Neural cell (in vitro differentiated cells): ENCODE results near the gene C12orf75. TPM values are rescaled to one million over a fixed set of nuclear protein-coding genes. Genes with fewer than 3 reads are reported as not detected.

Experiments used
- H2AFZ ChIP-seq: fragments of 200-600, 300-800 bp; sonication (generic), shearing (Covaris generic); 2 replicates; pipeline ENCODE4 v1.6.0; 2014; ENCODE audit warnings: low read depth, mild to moderate bottlenecking, antibody characterized with exemption, low read length, moderate library complexity
- H3F3A ChIP-seq: fragments of 200-600 bp; shearing (Covaris generic); 2 replicates; pipeline ENCODE4 v1.6.1; 2016; ENCODE audit warnings: mild to moderate bottlenecking, moderate library complexity, mixed read lengths, antibody characterized with exemption, low read length; ENCODE audit not compliant: insufficient read depth, poor library complexity, severe bottlenecking
- H3K27ac ChIP-seq: fragments of 200-600, 300-800 bp; sonication (generic), shearing (Covaris generic); 2 replicates; pipeline ENCODE4 v1.5.1; 2014; ENCODE audit warnings: mild to moderate bottlenecking, low read length, moderate library complexity
- H3K27me3 ChIP-seq: fragments of 300-800, 200-600 bp; sonication (generic), shearing (Covaris generic); 2 replicates; pipeline ENCODE4 v1.6.0; 2014; ENCODE audit warnings: mild to moderate bottlenecking, low read depth, low read length, moderate library complexity; ENCODE audit not compliant: insufficient read depth
- H3K36me3 ChIP-seq: fragments of 300-800, 200-600 bp; sonication (generic), shearing (Covaris generic); 2 replicates; pipeline ENCODE4 v1.5.1; 2014; ENCODE audit warnings: mild to moderate bottlenecking, antibody characterized with exemption, low read length, moderate library complexity; ENCODE audit not compliant: insufficient read depth
- H3K4me2 ChIP-seq: fragments of 300-800, 200-600 bp; sonication (generic), shearing (Covaris generic); 2 replicates; pipeline ENCODE4 v1.6.0; 2014; ENCODE audit warnings: mild to moderate bottlenecking, low read length
- H3K4me3 ChIP-seq: fragments of 300-800, 200-600 bp; sonication (generic), shearing (Covaris generic); 2 replicates; pipeline ENCODE4 v1.5.1; 2014; ENCODE audit warnings: mild to moderate bottlenecking, low read length, moderate library complexity
- H3K79me2 ChIP-seq: fragments of 200-600 bp; shearing (Covaris generic); replicated peaks from 2 replicates; pipeline ENCODE4 v1.6.0; 2014; ENCODE audit warnings: mild to moderate bottlenecking, low read length, moderate library complexity; ENCODE audit not compliant: insufficient read depth
- H3K9ac ChIP-seq: fragments of 300-800, 200-600 bp; sonication (generic), shearing (Covaris generic); 2 replicates; pipeline ENCODE4 v1.6.1; 2016; ENCODE audit warnings: mild to moderate bottlenecking, low read length, mixed read lengths
- H3K9me2 ChIP-seq: fragments of 200-600 bp; shearing (Covaris generic); 2 replicates; pipeline ENCODE4 v1.6.1; 2016; ENCODE audit warnings: mild to moderate bottlenecking, low read length, mixed read lengths; ENCODE audit not compliant: insufficient read depth
- H3K9me3 ChIP-seq: fragments of 200-600, 300-800 bp; sonication (generic), shearing (Covaris generic); 2 replicates; pipeline ENCODE4 v1.6.1; 2016; ENCODE audit warnings: mild to moderate bottlenecking, mixed run types, low read length, moderate library complexity, mixed read lengths
- H4K20me1 ChIP-seq: fragments of 200-600 bp; shearing (Covaris generic); 2 replicates; pipeline ENCODE4 v1.6.1; 2016; ENCODE audit warnings: mild to moderate bottlenecking, mixed run types; ENCODE audit not compliant: insufficient read depth
- CTCF ChIP-seq: fragments of 450-650 bp; IDR thresholded peaks from 2 replicates; pipeline ENCODE4 v1.5.1; 2014; ENCODE audit warnings: antibody characterized with exemption, mild to moderate bottlenecking, moderate library complexity; ENCODE audit not compliant: poor library complexity, severe bottlenecking
- EP300 ChIP-seq: fragments of 450-650 bp; conservative IDR thresholded peaks from 2 replicates; pipeline ENCODE4 v1.6.1; 2014; ENCODE audit warnings: antibody characterized with exemption, mild to moderate bottlenecking, moderate library complexity; ENCODE audit not compliant: poor library complexity, severe bottlenecking
- EZH2 ChIP-seq: fragments of 200-600, 300-800 bp; shearing (Covaris generic), sonication (generic); IDR thresholded peaks from 2 replicates; pipeline ENCODE4 v1.6.1; 2014; ENCODE audit warnings: antibody characterized with exemption, low read length, borderline replicate concordance, mild to moderate bottlenecking; ENCODE audit not compliant: insufficient read depth, poor library complexity, severe bottlenecking
- MXI1 ChIP-seq: fragments of 450-650 bp; conservative IDR thresholded peaks from 2 replicates; pipeline ENCODE4 v1.6.1; 2014; ENCODE audit warnings: antibody characterized with exemption, mild to moderate bottlenecking; ENCODE audit not compliant: poor library complexity, severe bottlenecking
- POLR2AphosphoS5 ChIP-seq: IDR thresholded peaks from 2 replicates; pipeline ENCODE4 v1.6.1; 2012
- RAD21 ChIP-seq: fragments of 450-650 bp; conservative IDR thresholded peaks from 2 replicates; pipeline ENCODE4 v1.6.1; 2014; ENCODE audit warnings: antibody characterized with exemption, mild to moderate bottlenecking, moderate library complexity
- REST ChIP-seq: IDR thresholded peaks from 2 replicates; pipeline ENCODE4 v1.6.1; 2012; ENCODE audit warnings: borderline replicate concordance
- SMC3 ChIP-seq: fragments of 450-650 bp; conservative IDR thresholded peaks from 2 replicates; pipeline ENCODE4 v1.6.1; 2014; ENCODE audit warnings: antibody characterized with exemption, mild to moderate bottlenecking, moderate library complexity; ENCODE audit not compliant: poor library complexity
- TAF1 ChIP-seq: IDR thresholded peaks from 2 replicates; pipeline ENCODE4 v1.6.1; 2012; ENCODE audit warnings: low read depth
- polyA plus RNA-seq: library from polyadenylated mRNA; depleted of rRNA; stranded (reverse); fragments of >200 nt; gene quantifications from 2 replicates; pipeline ENCODE4 v1.2.3, GENCODE V29; 2014

C12orf75 gene
- polyA plus RNA-seq, 1 donor from 2014 or later = 25.2 TPM

GRCh38 chr12:105398930-105399329 is 68.4 kb downstream of the C12orf75 start:
- no peaks in the 10 kb centered on the region for H3K9me2 ChIP-seq
- no peak overlapping the region for H3K27ac ChIP-seq
- no peak overlapping the region for H3K4me2 ChIP-seq
- H3K27me3 ChIP-seq = no peaks in the 10 kb centered on the region
- no peaks in the 10 kb centered on the region for H3K36me3 ChIP-seq
- no peaks in the 10 kb centered on the region for H3F3A ChIP-seq
- H3K79me2 ChIP-seq = no peaks in the 10 kb centered on the region
- no peak overlapping the region for H2AFZ ChIP-seq
- no peaks in the 10 kb centered on the region for H3K9me3 ChIP-seq
- H3K9ac ChIP-seq = no peak overlapping the region
- H3K4me3 ChIP-seq = no peak overlapping the region
- TF ChIP-seq EZH2 (no peak), POLR2AphosphoS5 (no peak), REST (no peak), SMC3 (no peak), MXI1 (no peak), EP300 (no peak), TAF1 (no peak), CTCF (no peak), RAD21 (no peak)
- H4K20me1 ChIP-seq = no peaks in the 10 kb centered on the region

- no peak overlapping the region for H2AFZ ChIP-seq
- H3K27ac ChIP-seq = no peak overlapping the region
- H3F3A ChIP-seq = no peaks in the 10 kb centered on the region
- no peak overlapping the region for H3K4me2 ChIP-seq
- H3K4me3 ChIP-seq = no peak overlapping the region
- no peak for TF ChIP-seq EZH2
- TF ChIP-seq RAD21 = no peak
- no peak for TF ChIP-seq POLR2AphosphoS5
- TF ChIP-seq REST = no peak
- TF ChIP-seq MXI1 = no peak
- no peak for TF ChIP-seq EP300
- no peak for TF ChIP-seq SMC3
- no peak for TF ChIP-seq TAF1
- TF ChIP-seq CTCF = no peak
- no peaks in the 10 kb centered on the region for H3K79me2 ChIP-seq
- H3K9me3 ChIP-seq = no peaks in the 10 kb centered on the region
- no peaks in the 10 kb centered on the region for H3K9me2 ChIP-seq
- no peaks in the 10 kb centered on the region for H3K27me3 ChIP-seq
- H3K36me3 ChIP-seq = no peaks in the 10 kb centered on the region
- no peaks in the 10 kb centered on the region for H4K20me1 ChIP-seq
- no peak overlapping the region for H3K9ac ChIP-seq
Measured at GRCh38 chr12:105399428-105400081, 69.1 kb downstream of the C12orf75 start.
